Choroid plexus epithelial cell (primary cell): ENCODE data around the gene FMC1.

ENCODE experiments used
- DNase-seq: peaks from one replicate; pipeline ENCODE4 v3.0.0-alpha.2; 2010; ENCODE audit warnings: low read depth
- H3K4me3 ChIP-seq: 2 replicates; pipeline ENCODE4 v1.5.1; 2011; ENCODE audit warnings: low read depth, mild to moderate bottlenecking, control low read depth, low read length, moderate library complexity
- TF ChIP-seq, protein P1 (sequence below): conservative IDR thresholded peaks from 2 replicates; pipeline ENCODE4 v1.5.1; 2011; ENCODE audit warnings: low read depth, mild to moderate bottlenecking, control low read depth, inconsistent platforms, low read length, moderate library complexity

FMC1 gene

DNA sequence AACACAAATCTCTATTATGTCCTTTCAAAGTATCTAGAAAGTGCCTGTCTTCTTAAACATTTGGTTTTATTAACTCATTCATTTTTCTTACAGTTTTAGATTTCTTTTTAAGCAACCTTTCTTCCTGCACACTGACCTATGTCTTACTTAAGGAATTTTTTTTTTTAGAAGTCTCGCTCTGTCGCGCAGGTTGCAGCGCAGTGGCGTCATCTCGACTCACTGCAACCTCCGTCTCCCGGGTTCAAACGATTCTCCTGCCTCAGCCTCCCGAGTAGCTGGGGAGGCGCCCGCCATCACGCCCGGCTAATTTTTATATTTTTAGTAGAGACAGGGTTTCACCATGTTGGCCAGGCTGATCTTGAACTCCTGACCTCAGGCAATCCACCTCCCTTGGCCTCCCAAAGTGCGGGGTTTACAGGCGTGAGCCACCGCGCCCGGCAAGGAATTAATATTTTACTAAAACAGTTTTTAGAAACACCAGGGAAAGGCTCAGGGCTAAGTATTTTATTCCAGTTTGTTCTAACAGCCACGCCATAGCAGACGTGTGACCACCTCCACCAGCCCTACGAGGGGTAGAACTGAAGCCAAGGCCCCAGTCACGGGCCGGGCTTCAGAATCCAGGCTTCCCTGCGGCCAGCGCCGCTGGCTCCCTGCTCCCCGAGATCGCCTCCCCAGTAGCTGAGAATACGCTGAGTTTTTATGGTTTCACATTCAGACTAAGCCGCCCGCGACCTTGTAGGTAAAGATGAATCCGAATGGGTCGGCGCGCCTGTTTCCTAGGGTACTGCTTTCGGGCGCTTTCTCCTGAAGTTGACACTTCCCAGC, 17.6 kb downstream of the FMC1 start:
- peak overlapping the region; percentile 75 for H3K4me3 ChIP-seq
- TF ChIP-seq, protein P1, sequence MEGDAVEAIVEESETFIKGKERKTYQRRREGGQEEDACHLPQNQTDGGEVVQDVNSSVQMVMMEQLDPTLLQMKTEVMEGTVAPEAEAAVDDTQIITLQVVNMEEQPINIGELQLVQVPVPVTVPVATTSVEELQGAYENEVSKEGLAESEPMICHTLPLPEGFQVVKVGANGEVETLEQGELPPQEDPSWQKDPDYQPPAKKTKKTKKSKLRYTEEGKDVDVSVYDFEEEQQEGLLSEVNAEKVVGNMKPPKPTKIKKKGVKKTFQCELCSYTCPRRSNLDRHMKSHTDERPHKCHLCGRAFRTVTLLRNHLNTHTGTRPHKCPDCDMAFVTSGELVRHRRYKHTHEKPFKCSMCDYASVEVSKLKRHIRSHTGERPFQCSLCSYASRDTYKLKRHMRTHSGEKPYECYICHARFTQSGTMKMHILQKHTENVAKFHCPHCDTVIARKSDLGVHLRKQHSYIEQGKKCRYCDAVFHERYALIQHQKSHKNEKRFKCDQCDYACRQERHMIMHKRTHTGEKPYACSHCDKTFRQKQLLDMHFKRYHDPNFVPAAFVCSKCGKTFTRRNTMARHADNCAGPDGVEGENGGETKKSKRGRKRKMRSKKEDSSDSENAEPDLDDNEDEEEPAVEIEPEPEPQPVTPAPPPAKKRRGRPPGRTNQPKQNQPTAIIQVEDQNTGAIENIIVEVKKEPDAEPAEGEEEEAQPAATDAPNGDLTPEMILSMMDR, result no peak
- peak; percentile 31 for DNase-seq

DNA sequence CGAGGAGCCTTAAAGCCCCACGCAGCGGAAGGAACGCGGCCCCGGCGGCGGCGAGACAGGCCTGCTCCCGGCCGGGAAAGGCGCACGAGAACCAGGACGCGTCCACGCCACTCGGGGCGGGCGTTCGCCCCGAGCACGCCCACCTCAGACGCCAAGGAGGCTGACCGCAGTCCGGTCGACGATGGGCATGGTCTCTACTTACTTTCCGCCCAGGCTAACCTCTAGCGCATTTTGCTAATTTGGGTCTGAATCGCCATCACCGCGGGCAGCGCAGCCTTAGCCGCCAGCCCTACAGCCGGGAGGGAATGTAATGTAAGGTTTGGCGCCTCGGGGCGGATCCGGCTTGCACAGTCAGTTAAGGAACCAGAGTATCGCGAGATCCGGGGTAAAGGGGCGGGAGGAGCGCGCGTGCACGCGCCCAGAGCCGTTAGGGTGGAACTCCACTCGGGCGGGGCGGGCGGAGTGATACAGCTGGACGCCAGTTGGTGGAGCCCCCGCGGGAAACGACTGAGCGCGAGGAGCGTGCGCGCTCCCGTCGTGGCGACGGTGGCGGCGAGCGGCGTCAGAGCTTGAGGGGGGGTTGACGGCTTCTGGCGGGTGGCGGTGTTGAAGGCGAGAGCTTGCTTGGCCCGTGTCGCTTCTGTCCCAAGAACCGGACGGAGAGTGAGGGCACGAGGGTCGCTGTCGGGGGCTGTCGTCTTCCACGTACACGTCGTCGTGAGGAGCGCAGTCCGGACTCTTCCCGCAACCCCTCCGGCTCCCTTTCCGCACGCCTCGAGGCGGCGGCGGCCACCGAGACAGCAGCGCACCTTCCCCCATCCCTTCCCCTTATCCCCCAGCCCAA, 18.5 kb downstream of the FMC1 start, which contains the start of gene LUC7L2:
Gene LUC7L2 (plus strand): TSS at position 529 of the 844 bp plus-strand sequence. CDS start 368 bp downstream, outside the sequence.
- peak within 1 kb of the TSS; percentile 99 for H3K4me3 ChIP-seq
- peak; percentile 99 for DNase-seq
- TF ChIP-seq, protein P1, result peak; percentile 16

DNA sequence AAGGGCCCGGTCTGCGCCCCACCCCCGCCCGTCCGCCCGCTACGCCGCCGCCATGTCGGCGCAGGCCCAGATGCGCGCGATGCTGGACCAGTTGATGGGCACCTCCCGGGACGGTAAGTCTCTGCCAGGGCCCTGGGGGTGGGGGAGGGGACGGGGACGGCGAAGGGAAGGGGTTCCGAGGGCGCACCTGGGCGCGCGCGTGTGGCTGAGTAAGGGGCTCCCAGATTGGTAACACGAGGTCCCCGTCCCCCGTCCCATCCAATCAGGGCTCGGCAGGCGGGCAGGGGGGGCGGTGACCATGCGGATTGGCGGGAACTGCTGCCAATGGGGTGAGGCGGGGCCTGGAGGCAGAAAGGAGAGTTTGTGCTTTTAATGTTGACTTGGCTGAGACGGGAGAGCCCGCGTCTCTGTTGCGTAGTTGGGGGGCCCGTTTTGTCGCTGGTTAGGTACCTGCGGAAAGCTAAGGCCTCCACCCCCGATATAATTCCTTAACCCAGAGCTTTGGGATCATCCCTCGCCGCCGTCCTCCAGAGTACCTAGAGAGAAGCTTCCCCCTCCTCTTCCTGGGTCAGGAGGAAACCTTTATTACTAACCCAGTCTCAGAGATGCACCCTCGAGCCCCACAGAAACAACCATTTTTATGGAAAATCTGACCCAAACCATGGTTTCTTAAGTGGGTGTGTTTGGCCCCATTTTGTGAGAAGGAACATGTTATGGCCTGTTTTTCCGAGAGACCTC, 19.2 kb downstream of the FMC1 start:
- TF ChIP-seq, protein P1, result no peak
- DNase-seq, result peak; percentile 96
- peak overlapping the region; percentile 99 for H3K4me3 ChIP-seq

DNA sequence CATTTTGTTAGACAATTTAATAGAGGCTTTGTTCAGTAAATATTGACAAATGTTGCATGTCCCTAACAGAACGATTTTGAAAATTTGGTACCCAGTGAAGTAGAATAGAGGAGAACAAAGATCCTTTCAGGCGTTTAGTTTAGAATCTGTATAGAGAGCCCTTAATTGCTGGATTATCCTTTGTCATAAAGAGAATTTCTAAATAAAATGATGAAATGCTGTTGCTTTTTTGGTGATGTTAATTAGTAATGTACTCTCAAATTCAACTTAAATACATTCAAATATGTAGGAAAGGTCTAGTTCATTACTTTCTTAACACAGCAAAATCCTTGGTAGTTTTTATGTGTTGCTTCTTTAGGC, 19.8 kb downstream of the FMC1 start:
- TF ChIP-seq, protein P1, result no peak
- DNase-seq, result no peak
- H3K4me3 ChIP-seq, result peak overlapping the region; percentile 99

DNA sequence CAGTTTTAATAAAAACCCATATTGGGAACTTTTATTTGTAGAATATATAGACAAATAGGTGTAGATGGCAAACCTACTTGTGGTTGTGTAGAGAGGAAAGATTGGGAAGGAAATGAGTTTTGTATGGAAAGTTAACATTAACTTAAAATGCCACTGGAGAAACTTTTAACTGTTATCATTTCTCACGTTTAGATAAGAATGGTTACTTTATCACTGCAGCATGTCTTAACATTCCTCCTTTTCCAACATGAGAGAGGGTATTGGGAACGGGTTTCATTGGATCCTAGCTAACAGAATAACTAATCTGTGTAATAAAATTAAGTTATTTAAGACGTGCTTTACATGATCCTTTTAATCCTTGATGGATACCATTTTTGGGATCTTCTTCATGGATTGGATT, 20.4 kb downstream of the FMC1 start:
- no peak for DNase-seq
- peak overlapping the region; percentile 99 for H3K4me3 ChIP-seq
- TF ChIP-seq, protein P1, result no peak

DNA sequence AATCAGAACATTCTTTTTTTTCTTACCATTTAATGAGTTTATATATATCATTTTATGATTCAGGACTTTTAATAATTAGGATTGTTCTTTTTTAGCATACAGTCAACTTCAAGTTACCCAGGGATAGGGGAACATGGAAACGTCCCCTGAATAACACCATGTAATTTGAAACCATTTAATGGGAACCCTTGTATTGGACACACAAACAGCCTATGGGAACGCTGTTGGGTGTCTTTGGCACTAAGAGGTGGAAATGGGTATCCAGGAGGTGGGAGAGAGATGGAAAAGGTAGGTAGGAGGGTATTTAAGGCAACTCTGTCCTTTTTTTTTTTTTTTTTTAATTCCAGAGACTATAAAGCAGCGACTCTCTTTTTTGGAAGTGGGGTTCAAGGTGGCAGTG, 21.2 kb downstream of the FMC1 start:
- H3K4me3 ChIP-seq, result no peak overlapping the region
- TF ChIP-seq, protein P1, result no peak
- DNase-seq, result peak; percentile 29
